Measurements from ENCODE around the gene GMFB.

The GMFB gene

DNA sequence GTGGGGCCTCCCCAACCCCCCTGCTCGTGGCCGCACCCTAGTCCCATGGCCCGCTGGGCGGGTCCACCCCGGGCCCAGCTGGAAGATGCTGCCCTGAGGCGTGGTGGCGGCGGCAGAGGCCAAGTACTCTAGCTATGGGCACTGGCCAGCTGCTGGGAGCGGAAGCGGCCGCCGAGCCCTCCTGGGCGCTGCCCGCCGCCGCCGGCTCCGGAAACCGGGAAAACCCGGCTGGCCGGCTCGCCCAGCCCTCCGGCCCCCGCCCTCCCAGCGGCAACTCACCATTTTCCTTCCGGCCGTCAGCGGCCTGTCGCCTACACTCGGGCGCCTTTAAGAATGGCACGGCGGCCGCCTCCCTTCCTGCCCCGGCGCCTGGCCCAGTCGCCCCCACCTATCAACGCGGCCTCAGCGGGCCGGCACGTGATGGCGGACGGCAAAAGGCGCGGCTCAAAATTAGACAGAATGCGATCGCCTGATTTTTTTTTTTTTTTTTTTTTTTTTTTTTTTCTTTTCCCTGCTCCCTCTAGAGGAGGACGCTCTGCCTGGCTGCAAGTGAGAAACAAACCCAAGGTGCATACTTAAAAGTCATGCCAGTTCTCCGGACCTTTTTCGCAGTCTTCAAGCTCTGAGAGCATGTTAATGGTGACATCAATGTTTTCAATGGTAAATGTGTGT, at the start of gene GMFB:
Gene GMFB (minus strand): TSS at position 335 of the 672 bp plus-strand sequence. CDS start 53 bp downstream, at position 282.
- DNase-seq, result peak; percentile 33

- DNase-seq, result no peak
These were observed 49.3 kb upstream of the GMFB start for GRCh38 chr14:54538055-54538454.

- DNase-seq, result no peak
These were observed 48.9 kb upstream of the GMFB start for GRCh38 chr14:54537651-54538050.

- DNase-seq, result no peak
These were observed 46.9 kb upstream of the GMFB start for GRCh38 chr14:54535646-54536045.

DNA sequence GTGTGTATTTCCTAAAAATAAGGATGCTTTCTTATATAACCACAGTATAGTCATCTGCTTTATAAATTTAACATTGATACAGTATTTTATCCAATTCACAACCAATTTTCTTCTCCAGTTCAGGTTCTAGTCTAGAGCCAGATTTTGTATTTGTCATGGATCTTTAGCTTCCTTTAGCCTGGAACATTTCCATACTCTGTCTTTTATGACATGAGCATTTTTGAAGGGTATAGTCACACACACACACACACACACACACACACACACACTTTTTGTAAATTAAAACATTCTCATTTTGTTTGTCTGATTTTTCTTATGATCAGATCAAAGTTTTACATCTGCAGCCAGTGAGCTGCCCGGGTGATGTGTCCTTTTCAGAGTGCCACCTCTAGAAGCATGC, 46.3 kb upstream of the GMFB start:
- no peak for DNase-seq

DNA sequence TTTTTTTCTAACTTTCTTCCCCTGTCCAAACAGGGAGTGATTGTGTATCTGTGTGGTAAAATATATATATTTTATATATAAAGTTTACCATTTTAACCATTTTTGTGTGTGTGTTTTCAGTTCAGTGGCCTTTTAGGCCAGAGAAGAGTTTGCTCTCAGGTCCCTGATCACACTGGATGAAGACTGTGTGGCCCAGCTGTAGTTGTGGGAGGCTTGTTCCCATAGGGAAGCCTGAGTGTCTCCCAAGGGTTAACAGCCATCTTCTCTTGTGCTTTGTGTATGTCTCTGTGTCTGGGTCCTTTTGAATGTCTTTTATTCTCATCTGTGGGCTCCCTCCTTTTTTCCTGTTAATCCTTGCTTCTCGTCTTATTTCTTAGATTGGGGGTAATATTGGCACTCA, 44.3 kb upstream of the GMFB start:
- DNase-seq, result no peak

- DNase-seq, result no peak
These were observed 43.6 kb upstream of the GMFB start for GRCh38 chr14:54532111-54533012.

GRCh38 chr14:54529811-54530210, 41.0 kb upstream of the GMFB start:
- no peak for DNase-seq

GRCh38 chr14:54528973-54529372, 40.2 kb upstream of the GMFB start:
- no peak for DNase-seq

DNA sequence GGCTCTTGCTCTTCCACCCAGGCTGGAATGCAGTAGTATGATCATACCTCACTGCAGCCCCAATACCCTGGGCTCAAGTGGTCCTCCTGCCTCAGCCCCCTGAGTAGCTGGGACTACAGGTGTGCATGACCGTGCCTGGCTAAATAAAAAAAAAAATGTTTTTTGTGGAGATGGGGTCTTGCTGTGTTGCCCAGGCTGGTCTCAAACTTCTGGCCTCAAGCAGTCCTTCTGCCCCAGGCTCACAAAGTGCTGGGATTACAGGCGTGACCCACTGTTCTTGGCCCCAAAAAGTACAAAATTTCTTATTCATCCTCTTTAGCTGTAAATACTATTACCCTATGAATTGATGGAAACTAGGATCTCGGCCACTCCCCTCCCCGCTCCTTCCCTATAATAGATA, 35.6 kb upstream of the GMFB start:
- DNase-seq, result no peak

DNA sequence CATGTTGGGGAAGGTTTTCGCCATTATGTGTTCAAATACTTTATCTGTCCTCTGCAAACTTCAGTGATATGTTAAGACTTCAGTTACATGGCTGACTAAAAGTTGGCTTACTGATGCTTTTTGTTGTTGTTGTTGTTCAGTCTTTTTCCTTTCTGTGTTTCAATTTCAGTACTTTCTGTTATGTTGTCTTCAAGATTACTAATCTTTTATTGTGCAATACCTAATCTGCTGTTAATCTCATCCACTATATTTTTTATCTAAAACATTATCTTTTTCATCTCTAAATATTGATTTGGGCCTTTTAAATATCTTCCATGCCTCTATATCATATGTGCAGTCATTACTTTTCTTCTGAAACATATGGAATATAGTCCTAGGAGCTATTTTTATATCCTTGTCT, 27.9 kb upstream of the GMFB start:
- no peak for DNase-seq

DNA sequence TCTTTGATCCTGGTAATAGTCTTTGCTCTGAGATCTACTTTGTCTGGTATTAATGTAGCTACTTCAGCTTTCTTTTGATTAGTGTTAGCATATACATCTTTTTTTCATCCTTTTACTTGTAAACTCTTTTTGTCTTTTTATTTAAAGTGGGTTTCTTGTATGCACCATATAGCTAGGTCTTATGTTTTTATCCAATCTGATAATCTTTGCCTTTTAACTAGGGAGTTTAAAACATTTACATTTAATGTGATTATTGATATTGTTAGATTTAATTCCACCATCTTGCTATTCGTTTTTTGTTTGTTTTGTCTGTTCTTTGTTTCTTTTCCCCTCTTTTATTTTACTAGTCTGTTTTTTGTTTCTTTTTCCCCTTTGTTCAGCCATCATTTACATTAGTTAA, 26.9 kb upstream of the GMFB start:
- no peak for DNase-seq

DNA sequence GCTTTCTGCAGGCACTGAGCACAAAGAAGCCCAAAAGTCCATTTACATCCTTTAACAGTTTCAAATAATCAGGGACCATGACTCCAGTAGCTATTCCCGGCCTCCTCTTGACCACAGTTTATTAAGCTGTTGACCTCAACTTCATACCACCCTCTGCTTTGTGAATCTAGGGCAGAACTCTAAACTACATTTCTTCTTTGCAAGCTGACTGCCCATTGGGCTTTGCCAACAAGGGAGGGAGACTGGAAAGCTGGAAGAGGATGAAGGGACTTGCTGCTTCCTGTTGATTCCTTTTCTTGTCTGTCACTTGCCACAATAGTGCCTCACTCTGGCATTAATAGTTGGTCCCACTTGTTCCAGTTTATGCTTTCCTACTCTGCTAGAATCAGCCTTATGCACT, 23.6 kb upstream of the GMFB start:
- DNase-seq, result no peak

DNA sequence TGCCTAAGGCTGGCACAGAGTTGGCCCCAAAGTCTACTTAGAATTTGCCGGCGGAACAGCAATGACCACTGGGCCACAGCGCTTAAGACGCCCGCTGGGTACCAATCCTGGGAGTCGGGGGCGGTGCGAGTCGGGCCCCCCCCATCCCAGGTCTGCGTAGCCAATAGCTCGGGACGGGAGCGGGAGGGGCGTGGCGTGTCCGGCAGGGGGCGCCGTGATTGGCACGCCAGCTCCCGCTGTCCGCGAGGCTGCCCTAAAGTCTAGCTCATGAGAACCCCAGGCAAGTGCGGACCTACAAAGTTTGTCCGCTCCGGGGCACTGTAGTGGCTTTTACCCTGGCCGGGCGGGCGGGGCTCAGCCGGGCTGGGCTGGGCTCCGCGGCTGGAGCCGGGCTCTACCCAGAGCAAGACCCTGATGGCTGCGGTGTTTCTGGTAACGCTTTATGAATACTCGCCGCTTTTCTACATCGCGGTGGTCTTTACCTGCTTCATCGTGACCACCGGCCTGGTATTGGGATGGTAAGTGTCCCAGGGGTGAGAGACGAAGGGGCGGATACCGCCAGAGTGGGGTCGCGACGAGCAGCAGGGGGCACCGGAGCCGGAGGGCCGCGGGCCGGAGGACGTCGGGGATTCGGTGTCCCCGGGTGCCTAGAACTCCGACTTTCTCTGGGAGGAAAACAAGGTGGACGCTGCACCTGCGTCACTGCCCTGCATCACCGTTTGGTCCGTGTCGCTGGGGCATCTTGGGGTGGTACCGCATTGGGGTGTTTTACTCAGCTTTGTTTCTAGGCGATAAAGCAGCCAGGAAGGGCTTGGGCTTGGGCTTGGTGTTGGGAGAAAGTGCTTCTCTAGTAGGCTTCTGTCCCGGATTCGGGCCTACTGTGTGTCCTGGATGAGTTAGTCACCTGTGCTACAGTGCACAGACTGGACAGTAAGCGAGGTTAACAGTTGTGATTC, 21.0 kb upstream of the GMFB start, which contains the start of gene CGRRF1:
Gene CGRRF1 (plus strand): TSS at position 361 of the 956 bp plus-strand sequence. CDS start 54 bp downstream, at position 415.
- DNase-seq, result peak; percentile 89

DNA sequence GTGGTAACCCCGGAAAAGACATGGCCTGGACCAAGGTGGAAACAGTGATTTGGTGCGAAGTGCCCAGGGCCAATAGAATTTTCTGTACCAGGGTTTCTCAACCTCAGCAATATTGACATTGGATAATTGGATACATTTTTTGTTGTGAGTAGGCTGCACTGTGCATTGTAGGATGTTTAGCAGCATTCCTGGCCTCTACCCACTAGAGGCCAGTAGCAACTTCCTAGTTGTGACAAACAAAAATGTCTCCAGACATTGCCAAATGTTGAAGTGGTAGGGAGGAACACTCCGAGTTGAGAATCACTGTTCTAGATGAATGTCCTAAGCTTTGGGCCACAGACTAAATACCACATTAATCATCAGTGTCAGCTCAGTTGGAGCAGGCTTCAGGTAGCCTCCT, 14.7 kb upstream of the GMFB start:
- no peak for DNase-seq

DNA sequence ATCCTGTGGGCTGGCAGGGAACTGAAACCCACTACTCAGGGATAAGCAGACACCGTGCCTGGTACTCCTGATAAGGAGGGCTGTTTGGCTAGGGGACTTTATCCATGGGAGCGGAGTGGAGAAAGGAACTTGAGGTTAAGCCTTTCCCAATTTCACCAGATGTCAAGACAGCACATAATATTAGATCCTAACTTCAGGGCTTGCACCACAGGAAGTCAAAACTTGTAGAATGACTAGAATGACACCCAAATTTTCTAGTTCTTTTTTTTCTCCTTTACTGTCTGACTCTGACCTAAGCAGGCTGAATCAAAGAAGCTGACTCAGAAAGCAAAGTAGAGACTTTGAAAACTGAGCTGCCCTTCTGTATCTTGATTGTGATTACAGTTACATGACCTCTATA, 13.8 kb upstream of the GMFB start:
- no peak for DNase-seq

GRCh38 chr14:54501480-54501879, 12.7 kb upstream of the GMFB start:
- no peak for DNase-seq

GRCh38 chr14:54500744-54501143, 12.0 kb upstream of the GMFB start:
- DNase-seq, result no peak

GRCh38 chr14:54498579-54498978, 9.8 kb upstream of the GMFB start:
- no peak for DNase-seq

DNA sequence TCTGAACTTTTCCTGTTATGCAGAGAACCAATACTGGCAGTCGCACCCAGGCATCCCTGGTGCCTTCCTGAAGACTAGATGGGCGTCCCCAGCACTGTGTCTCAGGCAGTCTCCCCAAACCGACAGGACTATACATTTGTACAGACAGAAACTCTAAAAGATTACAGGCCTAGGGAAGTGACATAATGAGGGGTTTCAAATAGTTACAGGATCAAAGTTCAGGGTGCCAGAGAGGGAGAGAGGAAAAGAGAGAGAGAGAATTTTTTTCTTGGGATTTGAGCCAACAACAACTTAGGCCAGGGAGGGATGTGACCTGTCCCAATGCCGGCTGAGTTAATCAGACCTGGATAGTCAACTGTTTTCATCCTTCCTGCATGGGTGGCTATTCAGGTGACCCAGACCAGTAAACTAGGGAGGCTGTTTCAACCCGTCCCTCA, 9.3 kb upstream of the GMFB start:
- no peak for DNase-seq

DNA sequence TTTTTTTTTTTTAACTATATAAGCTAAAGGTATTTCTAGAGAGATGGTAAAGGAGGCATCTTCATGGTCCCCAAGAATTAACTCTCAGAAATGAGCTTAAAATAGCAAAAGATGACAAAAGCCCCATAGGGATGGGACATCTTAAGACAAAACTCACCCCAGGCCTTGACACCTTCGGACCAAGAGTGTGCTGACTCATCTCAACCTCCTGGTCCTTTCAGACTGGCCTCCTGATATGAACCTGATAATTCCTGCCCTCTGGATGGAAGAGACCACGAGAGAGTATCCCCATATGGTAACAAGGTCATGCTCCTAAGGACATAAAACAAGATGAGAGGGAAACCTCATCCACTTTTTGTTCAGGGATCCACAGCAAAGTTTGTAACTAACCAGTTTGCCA, 8.4 kb upstream of the GMFB start:
- no peak for DNase-seq

DNA sequence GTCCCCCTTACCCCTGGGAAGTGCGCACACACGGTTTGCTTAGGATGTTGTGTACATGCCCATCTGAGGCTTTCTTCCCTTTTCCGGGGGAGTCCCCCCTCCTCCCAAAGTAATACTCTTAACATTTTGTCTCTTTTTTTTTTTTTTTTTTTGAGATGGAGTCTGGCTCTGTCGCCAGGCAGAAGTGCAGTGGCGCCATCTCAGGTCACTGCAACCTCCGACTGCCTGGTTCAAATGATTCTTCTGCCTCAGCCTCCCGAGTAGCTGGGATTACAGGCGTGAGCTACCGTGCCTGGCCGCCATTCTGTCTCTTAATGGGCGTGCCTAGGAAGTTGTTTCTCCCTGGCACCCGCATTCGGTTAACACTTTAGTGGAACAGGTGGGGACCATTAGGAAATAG, 4.5 kb upstream of the GMFB start:
- no peak for DNase-seq
